K562 (cell line): ENCODE measurements around the gene TMEM92. TPM values are rescaled to one million over a fixed set of nuclear protein-coding genes. Genes with fewer than 3 reads are reported as not detected.

Experiments used
- BDP1 ChIP-seq: IDR thresholded peaks from 3 replicates; pipeline ENCODE4 v1.6.1; 2011; ENCODE audit not compliant: insufficient read length, insufficient read depth
- CBX8 ChIP-seq: fragments of 200-600 bp; sonication (generic); IDR thresholded peaks from 2 replicates; pipeline ENCODE4 v1.6.1; 2012; ENCODE audit warnings: borderline replicate concordance, mixed run types, low read depth, mild to moderate bottlenecking, moderate library complexity, mixed read lengths, low read length, control low read depth, inconsistent platforms; ENCODE audit not compliant: poor library complexity, severe bottlenecking; ENCODE audit errors: extremely low read depth
- COPS2 ChIP-seq: fragments of 450-650 bp; conservative IDR thresholded peaks from 2 replicates; pipeline ENCODE4 v1.6.1; 2016; ENCODE audit warnings: mild to moderate bottlenecking, moderate library complexity
- EGR1 ChIP-seq: fragments of 450-650 bp; conservative IDR thresholded peaks from 2 replicates; pipeline ENCODE4 v1.6.1; 2017; ENCODE audit warnings: mild to moderate bottlenecking
- ELK3 ChIP-seq: fragments of 450-650 bp; formaldehyde crosslinking; IDR thresholded peaks from 2 replicates; pipeline ENCODE4 v1.4.0; 2020; ENCODE audit warnings: mild to moderate bottlenecking
- GTF2E2 ChIP-seq: fragments of 200-800 bp; sonication (Bioruptor generic); IDR thresholded peaks from 2 replicates; pipeline ENCODE4 v1.6.1; 2016; ENCODE audit warnings: missing genetic modification characterization, missing compliant biosample characterization
- HDAC8 ChIP-seq: fragments of 450-650 bp; IDR thresholded peaks from 2 replicates; pipeline ENCODE4 v1.6.1; 2016; ENCODE audit warnings: mild to moderate bottlenecking, missing genetic modification characterization, moderate library complexity, missing compliant biosample characterization
- HSF4 ChIP-seq: fragments of 250-450 bp; sonication (Bioruptor Pico); IDR thresholded peaks from 2 replicates; pipeline ENCODE4 v2.1.2; 2022; ENCODE audit warnings: mild to moderate bottlenecking, moderate library complexity, borderline replicate concordance
- KAT7 ChIP-seq: sonication (generic); formaldehyde crosslinking; IDR thresholded peaks from 2 replicates; pipeline ENCODE4 v1.8.0; 2022; ENCODE audit warnings: missing genetic modification reagents, mild to moderate bottlenecking, borderline replicate concordance
- KLF16 ChIP-seq: IDR thresholded peaks from 2 replicates; pipeline ENCODE4 v1.6.1; 2016; ENCODE audit warnings: antibody characterized with exemption
- MYNN ChIP-seq, 2 experiments: sonication (generic); formaldehyde crosslinking in 1 of 2; IDR thresholded peaks; 2 replicates each; pipeline versions ENCODE4 v1.5.0 to v1.6.1; 2016 to 2020; ENCODE audit warnings: antibody characterized with exemption in 1 of 2, missing genetic modification reagents in 1 of 2
- PRPF4 ChIP-seq: fragments of 200-400 bp; formaldehyde crosslinking; IDR thresholded peaks from one replicate; pipeline ENCODE4 v1.6.1; 2017; ENCODE audit warnings: low read length, low read depth, mild to moderate bottlenecking; ENCODE audit not compliant: insufficient read depth, poor library complexity, severe bottlenecking
- PURB ChIP-seq: sonication (generic); formaldehyde crosslinking; IDR thresholded peaks from 2 replicates; pipeline ENCODE4 v1.9.0; 2021; ENCODE audit warnings: low read depth, mild to moderate bottlenecking, missing genetic modification reagents
- RB1 ChIP-seq: fragments of 450-650 bp; IDR thresholded peaks from 2 replicates; pipeline ENCODE4 v1.6.1; 2017; ENCODE audit warnings: low read depth, mild to moderate bottlenecking
- RBBP5 ChIP-seq: fragments of 200-600 bp; sonication (generic); IDR thresholded peaks from 2 replicates; pipeline ENCODE4 v1.6.1; 2012; ENCODE audit warnings: borderline replicate concordance, mild to moderate bottlenecking, low read length, control low read depth, inconsistent platforms; ENCODE audit not compliant: insufficient read depth, poor library complexity, severe bottlenecking
- RBM22 ChIP-seq: fragments of 200-400 bp; formaldehyde crosslinking; IDR thresholded peaks from 2 replicates; pipeline ENCODE4 v1.6.1; 2018; ENCODE audit warnings: low read length, low read depth; ENCODE audit not compliant: poor library complexity, severe bottlenecking
- SAFB ChIP-seq: fragments of 200-400 bp; formaldehyde crosslinking; IDR thresholded peaks from 2 replicates; pipeline ENCODE4 v1.6.1; 2017; ENCODE audit warnings: low read depth, low read length, borderline replicate concordance
- SMAD2 ChIP-seq: fragments of 150-350 bp; IDR thresholded peaks from 2 replicates; pipeline ENCODE4 v1.6.1; 2014; ENCODE audit warnings: low read depth, mild to moderate bottlenecking, low read length
- TAF7 ChIP-seq: fragments of 450-650 bp; IDR thresholded peaks from 2 replicates; pipeline ENCODE4 v1.6.1; 2016; ENCODE audit warnings: missing genetic modification characterization, missing compliant biosample characterization
- TFAM ChIP-seq: fragments of 250-450 bp; sonication (Bioruptor Pico); conservative IDR thresholded peaks from 2 replicates; pipeline ENCODE4 v1.5.0; 2021; ENCODE audit warnings: mild to moderate bottlenecking, moderate library complexity
- THAP7 ChIP-seq: fragments of 250-450 bp; sonication (Bioruptor Pico); IDR thresholded peaks from 2 replicates; pipeline ENCODE4 v1.5.0; 2021
- ZNF274 ChIP-seq: IDR thresholded peaks from 2 replicates; pipeline ENCODE4 v1.6.1; 2011; ENCODE audit warnings: low read depth, mild to moderate bottlenecking, low read length, moderate library complexity, borderline replicate concordance
- ZNF507 ChIP-seq: conservative IDR thresholded peaks from 2 replicates; pipeline ENCODE4 v1.6.1; 2017; ENCODE audit warnings: missing genetic modification characterization, missing compliant biosample characterization
- ZNF766 ChIP-seq: fragments of 200-800 bp; sonication (Bioruptor generic); conservative IDR thresholded peaks from 2 replicates; pipeline ENCODE4 v1.6.1; 2016; ENCODE audit warnings: missing genetic modification characterization, missing compliant biosample characterization
- ZNF77 ChIP-seq: fragments of 250-450 bp; sonication (Bioruptor Pico); IDR thresholded peaks from 2 replicates; pipeline ENCODE4 v1.5.0; 2020
- polyA plus RNA-seq, 8 experiments: library from polyadenylated mRNA; depleted of rRNA in 4 of 8; stranded (reverse) in 5 of 8; unstranded in 3 of 8; fragments of >200 nt; fragmentation: Nextera tagmentation in 2 of 8; fragmentation: Illumina TruSeq in 1 of 8; extraction: Ambion mirVana in 2 of 8; extraction: Trizol in 1 of 8; gene quantifications; 2 replicates each; pipeline versions ENCODE4 v1.2.1 to v1.2.3, GENCODE V29; 2011 to 2014; ENCODE audit warnings: inconsistent platforms in 1 of 8, missing spikeins in 1 of 8
- total RNA-seq, 7 experiments: library from RNA; depleted of rRNA in 6 of 7; stranded (reverse); fragments of >200 nt in 6 of 7; fragmentation: Illumina TruSeq in 2 of 7; extraction: Trizol in 2 of 7; gene quantifications; 2 replicates each; pipeline versions ENCODE4 v1.2.1 to v1.2.3, GENCODE V29; 2011 to 2021; ENCODE audit warnings: low replicate concordance in 1 of 7
- TF ChIP-seq, protein P1 (sequence below), 2 experiments: IDR thresholded peaks; 2 replicates each; pipeline ENCODE4 v1.6.1; 2012; ENCODE audit warnings: improper control_type of control experiment in 2 of 2, low read depth in 2 of 2, low read length in 2 of 2, borderline replicate concordance in 1 of 2

The TMEM92 gene
- total and polyA plus RNA-seq, 9 of the 15 experiments (the other 6 are each of a cell fraction or from before 2014, with no cell fraction given) = 0.14 to 2.1 (median 0.40) TPM

DNA sequence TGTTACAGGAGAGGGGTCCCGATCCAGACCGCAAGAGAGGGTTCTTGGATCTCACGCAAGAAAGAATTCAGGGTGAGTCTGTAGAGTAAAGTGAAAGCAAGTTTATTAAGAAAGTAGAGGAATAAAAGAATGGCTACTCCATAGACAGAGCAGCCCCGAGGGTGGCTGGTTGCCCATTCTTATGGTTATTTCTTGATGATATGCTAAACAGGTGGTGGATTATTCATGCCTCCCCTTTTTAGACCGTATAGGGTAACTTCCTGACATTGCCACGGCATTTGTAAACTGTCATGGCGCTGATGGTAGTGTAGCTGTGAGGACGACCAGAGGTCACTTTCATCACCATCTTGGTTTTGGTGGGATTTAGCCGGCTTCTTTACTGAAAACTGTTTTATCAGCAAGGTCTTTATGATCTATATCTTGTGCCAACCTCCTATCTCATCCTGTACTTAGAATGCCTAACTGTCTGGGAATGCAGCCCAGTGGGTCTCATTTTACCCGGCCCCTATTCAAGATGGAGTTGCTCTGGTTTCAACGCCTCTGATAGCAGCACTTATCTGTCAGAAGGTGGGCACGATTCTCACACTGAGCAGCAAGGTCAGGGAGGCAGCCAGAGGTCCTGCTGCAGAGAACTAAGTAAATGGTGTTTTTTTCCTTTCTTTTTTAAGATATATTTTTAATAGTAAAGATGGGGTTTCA, 45.2 kb downstream of the TMEM92 start (continued):
- no peak for TF ChIP-seq PURB (CRISPR knock-in tag)
- TF ChIP-seq TAF7 (tag) = peak; percentile 68
- no peak for TF ChIP-seq COPS2
- no peak for TF ChIP-seq BDP1
- TF ChIP-seq HSF4 (CRISPR knock-in tag) = no peak
- TF ChIP-seq TFAM (CRISPR knock-in tag) = no peak
- TF ChIP-seq ZNF274 = no peak
- TF ChIP-seq ZNF77 (CRISPR knock-in tag) = no peak
- no peak for TF ChIP-seq RBBP5
- no peak for TF ChIP-seq ELK3 (CRISPR knock-in tag)
- no peak for TF ChIP-seq PRPF4
- no peak for TF ChIP-seq KLF16
- no peak for TF ChIP-seq RB1
- TF ChIP-seq SMAD2 = no peak
- no peak for TF ChIP-seq MYNN (IDR thresholded peaks at IDR 0.05)
- no peak for TF ChIP-seq MYNN (CRISPR knock-in tag; IDR thresholded peaks at IDR 0.05)
- TF ChIP-seq CBX8 = no peak
- TF ChIP-seq KAT7 = no peak
- no peak for TF ChIP-seq THAP7 (CRISPR knock-in tag)
- TF ChIP-seq HDAC8 = peak; percentile 97
- no peak for TF ChIP-seq ZNF507
- TF ChIP-seq ZNF766 (CRISPR knock-in tag) = peak; percentile 91
- TF ChIP-seq GTF2E2 = no peak
- TF ChIP-seq, protein P1, sequence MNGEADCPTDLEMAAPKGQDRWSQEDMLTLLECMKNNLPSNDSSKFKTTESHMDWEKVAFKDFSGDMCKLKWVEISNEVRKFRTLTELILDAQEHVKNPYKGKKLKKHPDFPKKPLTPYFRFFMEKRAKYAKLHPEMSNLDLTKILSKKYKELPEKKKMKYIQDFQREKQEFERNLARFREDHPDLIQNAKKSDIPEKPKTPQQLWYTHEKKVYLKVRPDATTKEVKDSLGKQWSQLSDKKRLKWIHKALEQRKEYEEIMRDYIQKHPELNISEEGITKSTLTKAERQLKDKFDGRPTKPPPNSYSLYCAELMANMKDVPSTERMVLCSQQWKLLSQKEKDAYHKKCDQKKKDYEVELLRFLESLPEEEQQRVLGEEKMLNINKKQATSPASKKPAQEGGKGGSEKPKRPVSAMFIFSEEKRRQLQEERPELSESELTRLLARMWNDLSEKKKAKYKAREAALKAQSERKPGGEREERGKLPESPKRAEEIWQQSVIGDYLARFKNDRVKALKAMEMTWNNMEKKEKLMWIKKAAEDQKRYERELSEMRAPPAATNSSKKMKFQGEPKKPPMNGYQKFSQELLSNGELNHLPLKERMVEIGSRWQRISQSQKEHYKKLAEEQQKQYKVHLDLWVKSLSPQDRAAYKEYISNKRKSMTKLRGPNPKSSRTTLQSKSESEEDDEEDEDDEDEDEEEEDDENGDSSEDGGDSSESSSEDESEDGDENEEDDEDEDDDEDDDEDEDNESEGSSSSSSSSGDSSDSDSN (IDR thresholded peaks at IDR 0.05; ENCODE audit: borderline replicate concordance in 1 of 2, low read depth in 2 of 2, low read length in 2 of 2) = no peak
- TF ChIP-seq RBM22 = no peak
- no peak for TF ChIP-seq EGR1
- no peak for TF ChIP-seq SAFB
